Stimulated activated CD8-positive, alpha-beta memory T cell treated with anti-CD3 and anti-CD28 coated beads, Interleukin-7, amount 100 ng/mL, for 48 hours (primary cell): ENCODE data around the gene TMEM187.
"Not testable (repeated sequence)": the region's sequence is repeated elsewhere in the genome, so short reads cannot be mapped to it uniquely, and the experiment has no call there.

ENCODE experiments used
- DNase-seq, 2 donors: peaks; one replicate each; pipeline ENCODE4 v3.0.0-alpha.2; 2020; ENCODE audit warnings: low read depth in 1 of 2; ENCODE audit errors: extremely low read depth in 1 of 2

Gene TMEM187

DNA sequence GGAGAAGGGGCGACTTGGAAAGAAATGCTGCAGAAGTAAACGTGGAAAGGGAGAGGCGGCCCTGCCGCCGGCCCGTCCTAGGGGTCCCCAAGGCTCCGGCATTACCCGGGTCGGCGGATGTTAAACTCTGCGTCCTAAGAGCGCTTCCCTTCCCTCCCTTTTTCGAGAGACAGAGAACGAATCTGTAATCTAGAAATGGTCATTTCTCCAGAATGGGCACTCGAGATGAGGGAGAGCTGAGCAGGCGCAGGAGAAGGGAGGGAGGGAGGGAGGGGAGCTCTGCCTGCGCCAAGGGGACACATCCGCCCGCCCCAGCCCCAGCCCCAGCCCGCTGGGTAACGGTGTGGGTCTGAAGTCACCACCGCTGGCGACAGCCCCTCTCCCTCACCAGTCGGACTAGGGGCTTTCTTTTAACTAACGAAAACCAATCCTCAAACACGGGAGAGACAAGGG, 2.6 kb upstream of the TMEM187 start:
- no peak for DNase-seq

DNA sequence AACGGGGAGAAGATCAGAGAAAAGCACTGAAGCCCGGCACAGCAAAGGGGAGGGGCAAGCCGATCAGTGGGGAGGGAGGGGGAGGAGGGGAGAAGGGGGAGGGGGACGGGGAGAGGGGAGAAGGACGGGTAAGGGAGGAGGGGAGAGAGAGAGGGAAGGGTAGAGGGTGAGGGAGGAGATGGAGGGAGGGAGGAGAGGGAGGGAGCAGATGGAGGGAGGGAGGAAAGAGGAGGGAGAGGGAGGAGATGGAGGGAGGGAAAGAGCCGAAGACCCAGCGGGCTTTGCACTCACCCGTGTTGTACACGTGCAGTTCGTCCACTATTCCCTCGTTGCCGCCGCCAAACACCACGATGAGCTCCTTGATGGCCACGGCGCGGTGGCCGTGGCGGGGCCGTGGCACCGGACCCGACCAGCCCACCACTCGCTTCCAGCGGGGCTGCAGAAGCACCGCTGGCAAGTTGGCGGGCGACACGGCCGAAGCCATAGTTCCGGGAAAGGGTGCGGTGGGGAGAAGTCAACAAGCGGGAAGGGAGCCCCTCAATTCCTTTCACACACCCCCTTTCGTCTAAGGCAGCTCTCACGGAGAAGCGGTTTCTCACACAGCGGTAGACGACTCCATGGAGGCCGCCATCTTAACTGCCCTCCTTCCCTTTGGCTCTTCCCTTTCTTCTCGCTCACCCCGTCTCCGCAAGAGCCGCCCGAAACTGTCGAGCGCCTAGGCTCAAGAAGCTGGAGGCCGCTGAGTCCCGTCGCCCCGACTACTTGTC, 2.0 kb upstream of the TMEM187 start:
- no peak for DNase-seq

DNA sequence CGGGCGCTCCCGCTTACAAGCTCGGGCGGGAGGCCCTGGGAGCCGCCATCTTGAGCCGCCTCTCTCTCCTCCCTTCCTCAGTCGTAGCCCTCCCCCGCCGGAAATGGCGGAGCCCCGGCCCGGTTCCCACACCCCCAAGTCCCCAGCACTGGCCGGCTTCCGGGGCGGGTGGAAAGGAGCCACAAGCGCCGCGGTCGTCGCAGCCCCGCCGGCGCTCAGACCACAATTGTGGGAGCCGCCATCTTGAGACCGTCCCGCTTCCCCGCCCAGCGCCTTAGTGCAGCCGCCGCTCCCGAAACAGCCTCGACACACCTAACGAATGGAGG, 1.5 kb upstream of the TMEM187 start:
- peak; percentile 79 to 88 for DNase-seq

DNA sequence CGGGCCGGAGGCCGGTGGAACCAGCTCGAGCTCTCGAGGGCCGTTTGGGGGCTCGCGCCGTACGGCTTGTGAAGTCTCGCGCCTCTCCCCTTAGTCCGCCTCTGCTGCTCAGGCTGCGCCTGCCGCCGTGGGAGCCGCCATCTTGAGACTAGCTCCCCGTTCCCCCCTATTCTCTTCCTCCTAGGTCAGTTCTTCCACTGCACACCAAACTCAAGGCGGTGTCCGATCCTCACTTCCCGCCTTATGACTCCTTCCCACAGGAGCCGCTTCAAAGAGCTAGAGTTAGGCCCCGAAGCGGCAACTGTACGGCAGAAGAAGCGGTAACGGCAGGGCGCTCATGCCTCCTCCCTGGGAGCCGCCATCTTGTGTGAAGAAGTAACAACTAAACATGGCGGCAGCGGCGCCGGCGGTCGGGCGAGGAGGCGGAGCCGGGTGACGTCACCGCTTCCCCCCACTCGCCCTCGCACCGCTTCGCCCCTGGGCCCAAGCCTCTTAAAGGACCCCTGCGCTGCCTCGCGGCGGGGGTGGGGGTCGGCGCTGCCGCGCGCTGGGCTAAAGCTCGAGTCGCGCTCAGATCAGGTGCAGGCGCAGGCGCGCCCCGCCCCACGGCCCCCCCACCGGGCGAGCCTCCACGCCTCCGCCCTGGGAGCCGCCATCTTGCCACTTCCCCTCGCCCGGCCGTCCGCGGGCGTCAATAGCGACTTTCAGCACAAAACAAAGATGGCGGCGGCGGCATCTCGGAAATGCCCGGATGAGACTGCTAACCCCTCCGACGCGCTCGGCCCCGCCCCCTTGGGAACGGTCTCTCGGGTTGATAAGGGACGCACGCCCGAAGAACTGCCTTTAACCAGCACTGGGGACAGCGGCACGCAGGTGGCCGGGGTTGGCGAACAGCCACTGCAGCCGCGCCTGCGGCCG, 845 bp upstream of the TMEM187 start, which contains the start of gene HCFC1:
Gene HCFC1, minus strand, starts transcription at position 369 of the 918 bp plus-strand sequence. CDS start 978 bp downstream, outside the sequence.
- peak; percentile 79 to 83 for DNase-seq

DNA sequence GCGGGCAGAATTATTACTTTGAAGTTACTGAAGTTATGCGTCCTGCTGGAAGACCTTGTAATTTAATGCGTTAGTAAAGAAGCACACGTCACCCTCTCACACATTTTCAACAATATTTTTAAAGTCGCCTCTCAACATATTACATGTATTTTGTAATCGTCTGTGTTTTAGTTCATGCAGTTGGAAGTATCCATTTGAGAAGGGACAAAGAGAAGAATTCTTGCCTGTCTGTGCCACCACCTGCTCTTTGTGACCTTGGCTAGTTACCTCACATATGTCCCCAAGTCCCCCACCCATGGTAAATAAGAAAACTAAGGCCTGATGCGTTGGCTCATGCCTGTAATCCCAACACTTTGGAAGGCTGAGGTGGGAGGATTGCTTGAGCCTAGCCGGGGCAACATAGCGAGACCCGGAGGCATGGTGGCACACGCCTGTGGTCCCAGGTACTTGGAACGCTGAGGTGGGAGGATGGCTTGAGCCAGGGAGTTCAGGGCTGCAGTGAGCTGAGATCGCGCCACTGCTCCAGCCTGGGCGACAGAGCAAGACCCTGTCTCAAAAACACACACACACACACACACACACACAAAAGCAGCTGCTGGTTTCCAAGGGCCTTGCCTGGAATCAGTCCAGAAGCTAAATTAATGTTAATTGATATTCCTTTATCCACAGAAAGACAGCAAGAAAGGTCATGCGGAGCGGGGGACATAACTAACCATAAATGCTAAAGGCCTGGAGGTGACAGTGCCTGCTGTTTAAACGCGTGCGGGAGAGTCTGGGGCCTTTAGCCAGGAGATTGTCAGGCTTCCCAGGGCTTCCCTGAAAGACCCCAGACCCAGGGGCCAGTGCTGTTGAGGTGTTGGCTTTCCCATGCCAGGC, 811 bp downstream of the TMEM187 start:
- no peak for DNase-seq

DNA sequence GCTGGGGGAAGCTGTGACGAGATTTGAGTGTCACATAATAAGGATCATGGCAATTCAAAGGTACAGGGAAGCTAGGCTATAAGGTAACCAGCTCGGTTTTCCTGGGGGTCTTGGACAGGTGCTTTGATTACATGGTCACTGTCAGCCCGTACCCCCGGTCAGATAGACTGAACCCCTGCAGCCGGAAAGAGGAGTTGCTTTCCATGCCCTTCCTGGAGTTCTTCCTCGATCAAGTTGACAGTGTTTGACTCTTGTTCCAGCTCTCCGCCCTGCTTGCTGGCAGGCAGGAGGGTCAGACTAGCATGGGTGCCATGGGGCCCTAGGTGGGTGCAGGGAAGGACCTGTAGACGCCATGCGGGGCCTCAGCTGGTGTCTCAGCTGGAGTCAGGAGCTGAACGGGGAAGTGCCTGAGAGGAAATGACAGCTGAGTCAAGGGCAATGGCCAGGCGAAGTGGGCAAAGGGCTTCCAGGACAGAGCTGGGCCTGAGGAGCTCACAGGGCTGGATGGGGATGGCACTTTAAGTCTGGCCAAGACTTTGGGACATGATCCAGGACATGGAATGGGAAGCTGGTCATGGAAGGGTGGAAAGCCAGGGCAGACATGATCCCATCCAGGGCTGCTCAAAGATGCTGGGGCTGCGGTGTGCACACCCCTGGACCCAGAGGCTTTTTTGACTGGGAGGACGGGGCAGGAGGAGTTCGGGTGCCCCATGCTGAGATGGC, 1.6 kb downstream of the TMEM187 start:
- no peak for DNase-seq

DNA sequence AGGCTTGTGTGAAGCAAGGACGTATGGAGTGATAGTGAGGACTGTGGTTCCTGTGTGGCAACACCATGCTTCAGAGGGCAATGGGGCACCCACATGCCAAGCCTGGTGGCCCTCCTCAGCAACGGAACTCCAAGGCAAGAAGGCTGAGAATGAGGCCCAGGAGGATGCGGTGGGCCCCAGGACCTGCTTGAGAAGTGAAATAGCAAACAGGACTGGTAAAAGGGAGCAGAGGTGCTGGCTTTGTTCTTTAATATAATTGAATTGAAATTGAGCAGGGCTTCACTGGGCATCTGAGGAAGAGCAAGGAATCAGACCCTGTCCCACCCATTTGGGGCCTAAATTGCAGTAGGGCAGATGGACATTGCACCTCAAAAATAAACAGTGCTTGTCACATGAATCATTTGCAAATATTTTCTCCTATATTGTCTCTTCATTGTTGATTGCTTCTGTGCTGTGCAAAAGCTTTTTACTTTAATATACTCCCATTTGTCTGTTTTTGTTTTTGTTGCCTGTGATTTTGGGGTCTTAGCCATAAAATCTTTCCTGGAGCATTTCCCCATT, 2.3 kb downstream of the TMEM187 start:
- DNase-seq: no peak

DNA sequence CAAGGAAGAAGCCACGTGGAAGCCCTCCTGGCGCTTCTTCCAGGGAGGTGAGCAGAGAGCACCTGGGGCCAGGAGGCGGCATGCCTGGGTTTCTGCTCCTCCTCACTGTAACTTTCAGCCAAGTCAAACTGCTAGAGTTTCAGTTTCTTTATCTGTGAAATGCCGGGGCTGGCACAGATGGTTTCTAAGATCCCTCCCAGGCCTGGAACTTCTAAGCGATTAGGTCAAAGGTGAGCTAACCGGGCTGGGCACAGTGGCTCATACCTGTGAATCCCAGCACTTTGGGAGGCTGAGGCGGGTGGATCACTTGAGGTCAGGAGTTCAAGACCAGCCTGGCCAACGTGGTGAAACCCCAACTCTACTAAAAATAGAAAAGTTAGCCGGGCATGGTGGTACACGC, 7.8 kb downstream of the TMEM187 start:
- not testable (repeated sequence) for DNase-seq

DNA sequence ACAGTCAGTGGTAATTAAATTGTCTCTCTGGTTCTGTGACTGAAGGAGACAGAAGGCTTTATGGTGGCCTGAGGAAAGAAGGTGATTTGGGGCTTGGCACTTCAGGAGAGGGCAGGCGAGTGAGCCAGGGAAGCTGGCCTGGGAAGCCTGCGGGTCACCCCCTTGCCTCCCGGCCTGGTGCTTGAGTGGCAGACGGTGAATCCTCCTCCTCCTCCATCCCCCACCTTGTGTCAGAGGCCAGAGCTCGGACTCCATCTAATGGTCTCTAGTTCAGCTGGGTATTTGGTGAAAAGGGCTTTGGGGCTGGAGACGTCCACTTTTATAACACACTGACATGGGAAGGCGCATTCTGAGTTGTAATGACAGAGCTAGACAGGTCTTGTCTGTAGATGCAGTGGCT, 8.7 kb downstream of the TMEM187 start:
- DNase-seq: no peak

DNA sequence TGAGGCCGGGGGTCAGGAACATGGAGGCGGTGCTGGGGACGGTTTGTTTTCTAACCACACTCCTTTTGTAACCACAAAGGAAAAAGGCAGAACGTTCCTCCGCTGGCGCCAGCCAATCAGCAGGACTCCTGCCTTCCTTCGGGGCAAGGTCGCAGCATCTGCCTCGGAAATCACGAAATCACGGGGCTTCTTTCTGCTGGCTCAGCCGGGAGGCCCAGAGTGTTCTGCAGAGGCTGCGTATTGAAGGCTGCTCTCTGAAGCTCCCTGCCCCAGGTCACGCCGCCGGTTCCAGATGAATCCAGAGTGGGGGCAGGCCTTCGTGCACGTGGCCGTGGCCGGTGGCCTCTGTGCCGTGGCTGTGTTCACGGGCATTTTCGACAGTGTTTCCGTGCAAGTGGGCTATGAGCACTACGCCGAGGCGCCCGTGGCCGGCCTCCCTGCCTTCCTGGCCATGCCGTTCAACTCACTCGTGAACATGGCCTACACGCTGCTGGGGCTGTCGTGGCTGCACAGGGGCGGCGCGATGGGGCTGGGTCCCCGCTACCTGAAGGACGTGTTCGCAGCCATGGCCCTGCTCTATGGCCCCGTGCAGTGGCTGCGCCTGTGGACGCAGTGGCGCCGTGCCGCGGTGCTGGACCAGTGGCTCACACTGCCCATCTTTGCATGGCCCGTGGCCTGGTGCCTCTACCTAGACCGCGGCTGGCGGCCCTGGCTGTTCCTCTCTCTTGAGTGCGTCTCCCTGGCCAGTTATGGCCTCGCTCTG, 9.4 kb downstream of the TMEM187 start:
- peak in 1 of 2 donors; percentile 70 for DNase-seq

DNA sequence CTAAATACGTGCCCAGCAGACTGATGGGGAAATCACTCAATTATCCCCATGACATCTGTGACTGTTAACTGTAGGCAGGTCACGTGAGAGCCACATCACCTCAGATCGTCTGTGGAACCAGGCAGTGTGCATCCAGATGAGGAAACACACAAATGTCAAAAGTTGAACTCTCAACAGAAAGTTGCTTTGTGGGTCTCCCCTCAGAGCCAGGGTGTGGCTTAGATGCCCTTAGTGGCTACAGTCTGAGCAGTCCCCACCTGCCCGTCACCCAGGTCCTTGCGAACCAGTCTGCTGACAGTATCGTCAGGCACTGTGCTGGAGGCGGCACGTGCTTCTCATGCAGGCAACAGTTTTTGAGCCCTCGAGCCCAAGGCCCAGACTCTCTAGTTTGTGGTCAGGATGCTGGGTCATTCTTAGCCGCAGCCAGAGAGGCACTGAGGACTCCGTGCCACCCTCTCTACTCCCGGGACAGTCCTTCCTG, 10.8 kb downstream of the TMEM187 start:
- no peak for DNase-seq

DNA sequence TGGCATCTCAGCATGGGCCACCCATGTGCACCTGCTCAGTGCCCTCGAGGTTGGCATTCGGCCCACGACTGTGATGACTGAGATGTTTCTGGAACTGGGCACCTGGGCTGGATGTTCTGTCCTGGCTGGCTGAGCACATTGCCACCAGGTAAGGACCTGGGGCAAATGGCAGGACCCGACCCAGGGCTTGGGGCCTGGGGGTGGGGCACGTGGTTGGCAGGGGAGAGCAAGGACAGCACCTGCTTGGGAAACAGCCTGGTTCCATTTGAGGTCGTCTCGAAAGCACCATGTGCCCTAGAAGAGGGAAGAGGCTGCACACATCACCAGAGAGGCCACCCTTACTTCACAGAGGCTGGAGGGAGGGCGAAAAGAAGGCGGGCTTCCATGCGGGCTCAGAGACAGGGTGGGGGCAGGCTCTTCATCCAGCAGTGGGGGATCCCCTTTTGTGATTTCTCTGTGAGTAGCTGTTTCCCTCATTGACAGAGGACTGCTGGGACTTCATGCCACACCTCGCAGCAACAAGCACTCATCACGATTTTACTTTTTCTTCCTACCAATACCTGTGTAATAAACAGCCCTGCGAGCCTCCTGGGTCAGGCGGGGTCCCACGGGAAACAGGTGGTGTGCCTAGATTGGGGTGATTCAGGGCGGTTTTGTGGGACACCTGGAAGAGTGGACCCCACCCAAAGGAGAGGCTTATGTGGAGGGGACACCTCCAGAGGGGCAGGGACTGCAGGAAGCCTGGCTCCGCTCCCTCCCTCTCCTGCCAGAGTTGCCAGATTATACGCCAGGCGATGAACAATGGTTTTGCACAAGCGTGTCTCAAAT, 12.0 kb downstream of the TMEM187 start:
- no peak for DNase-seq

DNA sequence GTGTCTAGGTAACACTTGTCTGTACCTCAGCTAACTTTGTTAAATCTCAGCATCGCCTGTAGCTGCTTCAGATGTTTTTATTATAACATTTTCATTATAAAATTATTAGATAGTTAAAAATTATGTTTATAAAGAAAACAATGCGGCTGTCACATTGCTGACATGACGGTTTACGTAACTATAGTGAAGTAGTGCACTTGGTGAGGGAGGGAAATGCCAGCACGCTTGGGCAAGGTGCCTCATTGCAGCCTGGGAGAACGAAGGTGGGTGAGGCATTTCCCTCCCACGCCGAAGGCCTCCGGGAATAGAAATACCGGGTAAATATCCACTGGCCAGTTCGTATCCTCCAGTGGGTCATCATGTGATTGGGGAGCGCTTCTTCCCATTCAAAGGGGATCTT, 15.9 kb downstream of the TMEM187 start:
- no peak for DNase-seq

DNA sequence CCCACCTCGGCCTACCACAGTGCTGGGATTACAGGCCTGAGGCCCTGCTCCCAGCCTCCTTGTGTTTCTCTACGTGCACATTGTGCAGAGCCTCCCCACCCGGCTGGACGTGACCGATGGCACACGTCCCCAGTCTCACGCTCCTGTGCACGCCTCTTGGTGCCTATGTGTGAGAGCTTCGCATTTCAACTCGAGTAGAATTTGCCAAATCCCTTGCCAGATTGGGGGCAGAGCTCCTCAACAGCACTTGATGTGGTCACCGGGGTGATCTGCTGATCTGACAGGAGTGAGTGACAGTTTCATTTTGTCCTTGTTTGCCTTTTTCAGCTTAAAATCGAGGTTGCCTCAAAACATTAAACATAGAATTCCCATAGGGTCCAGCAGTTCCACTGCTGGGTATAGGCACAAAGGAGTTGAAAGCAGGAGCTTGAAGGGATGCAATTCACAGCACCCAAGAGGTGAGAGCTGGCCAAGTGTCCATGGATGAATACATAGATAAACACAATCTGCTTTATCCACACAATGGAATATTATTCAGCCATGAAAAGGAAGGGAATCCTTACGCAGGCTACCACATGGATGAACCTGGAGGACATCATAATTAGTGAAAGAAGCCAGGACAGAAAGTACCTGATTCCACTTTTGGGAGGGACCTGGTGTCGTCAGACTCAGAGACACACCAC, 17.6 kb downstream of the TMEM187 start:
- DNase-seq: no peak

DNA sequence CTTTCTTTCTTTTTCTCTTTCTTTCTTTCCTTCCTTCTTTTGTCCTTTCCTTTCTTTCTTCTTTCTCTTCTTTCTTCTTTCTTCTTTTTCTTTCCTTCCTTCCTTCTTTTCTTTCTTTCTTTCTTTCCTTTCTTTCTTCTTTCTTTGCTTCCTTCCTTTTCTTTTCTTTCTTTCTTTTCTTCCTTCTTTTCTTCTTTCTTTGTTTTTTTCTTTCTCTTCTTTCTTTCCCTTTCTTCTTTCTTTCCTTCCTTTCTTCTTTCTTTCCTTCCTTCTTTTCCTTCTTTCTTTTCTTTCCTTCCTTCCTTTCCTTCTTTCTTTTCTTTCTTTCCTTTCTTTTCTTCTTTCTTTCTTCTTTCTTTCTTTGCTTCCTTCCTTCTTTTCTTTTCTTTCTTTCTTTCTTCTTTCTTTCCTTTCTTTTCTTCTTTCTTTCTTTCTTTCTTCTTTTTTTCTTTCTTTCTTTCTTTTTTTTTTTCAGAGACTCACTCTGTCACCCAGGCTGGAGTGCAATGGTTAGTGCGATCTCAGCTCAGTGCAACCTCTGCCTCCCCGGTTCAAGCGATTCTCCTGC, 18.5 kb downstream of the TMEM187 start:
- no peak for DNase-seq

DNA sequence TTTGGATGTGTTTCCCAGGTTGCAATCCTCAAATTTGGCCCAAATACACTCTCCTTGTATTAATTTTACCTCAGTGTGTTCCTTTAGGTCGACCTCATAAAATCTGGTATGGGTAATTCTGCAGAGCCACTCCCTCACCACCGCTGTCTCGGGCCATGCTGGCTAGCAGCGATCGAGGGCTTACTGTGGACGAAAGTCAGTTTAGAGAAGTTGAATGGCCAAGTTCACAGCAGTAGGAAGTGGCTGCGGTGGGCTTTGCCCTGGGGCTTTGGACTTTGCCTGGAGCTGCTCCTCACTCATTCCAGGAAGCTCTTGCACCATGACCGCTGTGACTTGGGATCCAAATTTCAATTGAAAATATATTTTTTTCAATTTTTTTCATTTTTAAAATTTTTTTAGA, 19.6 kb downstream of the TMEM187 start:
- DNase-seq: no peak

DNA sequence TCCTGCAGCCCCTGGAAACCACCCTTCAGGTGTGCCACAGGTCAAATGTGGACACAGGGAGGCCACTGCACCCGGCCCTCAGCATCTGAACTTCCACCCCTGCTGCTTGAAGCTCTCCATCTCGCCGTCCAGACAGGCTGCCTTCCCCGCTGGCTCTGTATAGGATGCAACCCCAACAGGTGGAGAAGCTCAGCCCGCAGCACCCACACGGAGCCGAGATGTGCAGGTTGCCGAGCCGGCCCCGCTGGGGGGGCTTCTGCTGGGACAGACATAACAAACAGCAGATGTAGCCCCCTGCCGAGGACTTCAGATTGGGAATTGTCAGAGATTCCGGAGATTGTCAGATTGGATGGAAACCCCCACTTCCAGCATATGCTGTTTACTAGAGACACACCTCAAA, 20.5 kb downstream of the TMEM187 start:
- DNase-seq: no peak
